GM18858 (cell line): ENCODE results near the gene PMFBP1.

Experiments used
- ATAC-seq: cut with Tn5 transposase; IDR thresholded peaks from one replicate; pipeline ENCODE4 v1.9.1; 2021; ENCODE audit not compliant: unreplicated experiment

The PMFBP1 gene

DNA sequence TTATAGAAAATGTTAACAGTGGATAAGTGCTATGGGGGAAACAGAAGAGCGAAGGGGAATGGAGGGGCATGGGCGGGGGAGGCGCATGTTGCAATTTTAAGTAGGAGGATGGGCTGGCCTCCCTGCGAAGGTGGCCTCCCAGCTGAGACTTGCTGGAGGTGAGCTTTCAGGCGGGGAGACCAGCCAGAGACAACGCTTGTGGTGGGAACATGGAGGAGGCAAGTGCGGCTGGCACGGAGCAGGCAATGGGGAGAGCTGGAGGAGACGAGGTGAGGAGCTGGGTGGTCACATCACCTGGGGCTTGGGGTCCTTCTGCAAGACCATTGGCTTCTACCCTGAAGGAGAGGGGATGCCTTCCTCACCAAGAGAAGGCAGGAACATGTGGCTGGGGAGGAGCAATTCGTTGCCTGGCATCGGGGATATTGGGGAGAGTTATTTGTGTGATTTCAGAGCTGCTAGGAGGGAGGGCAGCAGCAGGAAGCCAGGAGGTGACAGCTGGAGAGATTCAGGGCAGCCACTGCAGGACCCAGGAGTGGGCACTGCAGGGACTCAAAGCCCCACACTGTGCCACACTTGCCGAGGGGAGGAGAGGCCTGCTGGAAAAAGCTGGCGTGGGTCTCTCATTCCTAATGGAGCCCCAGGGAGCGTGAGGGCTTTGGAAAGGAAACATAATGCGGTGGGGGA is 34.4 kb downstream of the PMFBP1 start:
- ATAC-seq: no peak

DNA sequence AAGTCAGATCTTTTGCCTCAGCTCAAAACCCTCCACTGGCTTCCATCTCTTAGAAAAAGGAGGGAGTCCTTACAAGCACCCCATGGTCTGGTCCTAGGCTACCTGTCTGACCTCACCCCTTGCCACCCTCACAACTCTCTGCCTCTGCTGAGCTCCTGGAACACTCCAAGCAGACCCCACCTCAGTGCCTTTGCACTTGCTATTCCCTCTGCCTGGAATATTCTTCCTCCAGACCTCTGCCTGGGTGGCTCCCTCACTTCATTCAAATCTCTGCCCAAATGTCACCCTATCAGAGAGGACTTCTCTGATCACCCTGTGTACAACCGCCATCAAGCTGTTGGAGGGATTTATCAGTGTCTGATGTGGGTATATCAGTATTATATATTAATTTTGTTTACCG is 37.4 kb downstream of the PMFBP1 start:
- no peak for ATAC-seq

DNA sequence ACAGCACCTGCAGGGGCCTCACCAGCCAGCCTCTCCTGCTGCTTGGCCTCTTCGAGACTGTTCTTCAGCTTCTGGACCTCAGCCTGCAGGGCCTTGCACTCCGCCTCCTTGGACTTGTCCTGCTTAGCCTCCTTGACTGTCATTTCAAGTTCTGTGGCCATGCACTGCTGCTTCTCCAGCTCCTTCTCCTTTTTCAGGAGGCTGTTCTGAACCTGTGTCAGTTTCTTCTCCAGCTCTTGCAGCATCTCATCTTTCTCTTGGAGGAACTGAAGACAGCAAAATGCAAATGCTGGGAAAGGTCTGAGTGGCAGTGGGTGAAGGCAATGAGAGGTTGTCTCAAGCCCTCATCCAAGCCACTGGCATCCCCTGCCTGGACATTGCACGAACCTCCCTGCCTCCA is 39.2 kb downstream of the PMFBP1 start:
- ATAC-seq: no peak

DNA sequence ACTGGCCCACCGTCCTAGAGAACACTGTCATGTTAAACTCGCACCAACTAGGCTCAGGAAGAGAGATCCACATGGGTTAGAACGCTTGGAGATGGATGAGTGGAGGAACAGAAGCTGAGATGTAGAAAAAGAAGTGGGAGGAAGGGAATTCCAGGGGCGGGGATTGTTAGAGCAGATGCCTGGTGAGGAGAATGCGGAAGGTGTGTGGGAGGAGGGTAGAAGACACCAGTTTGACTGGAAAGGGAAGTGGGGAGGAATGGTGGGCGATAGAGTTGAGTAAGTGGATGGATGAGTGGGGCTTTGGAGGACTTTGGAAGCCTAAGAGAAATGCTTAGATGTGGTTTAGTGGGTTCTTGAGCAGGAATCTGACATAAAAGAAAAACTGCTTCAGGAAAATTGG is 40.9 kb downstream of the PMFBP1 start:
- ATAC-seq: no peak

DNA sequence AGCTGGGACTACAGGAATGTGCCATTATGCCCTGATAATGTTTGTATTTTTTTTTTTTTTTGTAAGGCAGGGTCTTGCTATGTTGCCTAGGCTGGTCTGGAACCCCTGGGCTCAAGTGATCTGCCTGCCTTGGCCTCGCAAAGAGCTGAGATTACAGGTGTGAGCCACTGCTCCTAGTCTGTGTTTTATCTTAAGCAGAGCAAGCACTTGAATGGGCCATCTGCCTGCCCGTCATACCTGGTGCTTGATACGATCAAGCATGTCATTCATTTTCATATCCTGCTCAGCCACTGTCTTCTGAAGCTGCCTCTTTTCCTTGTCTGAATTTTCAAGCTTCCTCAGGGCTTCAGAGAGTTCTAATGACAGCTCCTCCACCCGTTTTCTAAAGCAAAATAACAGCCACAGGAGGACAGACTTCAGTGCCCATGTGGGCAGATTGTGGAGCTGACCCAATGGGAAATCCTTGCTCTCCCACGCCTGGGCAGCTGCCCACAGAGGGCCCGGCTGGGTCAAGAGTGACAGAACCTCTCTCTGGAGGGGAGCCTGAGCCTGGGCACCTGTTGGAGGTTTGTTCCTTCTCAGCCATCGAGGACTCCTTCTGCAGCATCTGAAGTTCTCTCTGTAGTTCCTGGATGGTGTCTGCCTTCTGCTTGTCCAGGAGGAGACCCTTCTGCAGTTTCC is 41.8 kb downstream of the PMFBP1 start:
- no peak for ATAC-seq

DNA sequence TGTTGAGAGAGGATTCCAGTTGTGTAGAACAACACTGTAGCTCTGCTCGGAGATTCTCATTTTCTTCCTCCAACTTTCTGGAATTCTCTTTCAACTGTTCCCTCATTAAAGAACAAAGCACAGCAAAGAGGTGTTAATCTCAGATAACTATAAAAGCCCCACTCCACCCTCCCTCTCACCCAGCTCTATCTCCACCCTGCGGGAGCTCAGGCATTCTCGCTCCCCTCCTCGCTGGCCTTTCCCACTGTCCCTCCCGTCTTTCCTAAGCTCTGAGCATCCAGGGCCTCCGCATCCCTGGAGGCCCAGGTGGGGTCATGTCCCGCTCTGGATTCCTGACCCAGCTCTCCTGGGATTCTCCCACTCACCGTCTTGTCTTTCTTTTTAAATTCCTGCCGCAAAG is 43.3 kb downstream of the PMFBP1 start:
- no peak for ATAC-seq

DNA sequence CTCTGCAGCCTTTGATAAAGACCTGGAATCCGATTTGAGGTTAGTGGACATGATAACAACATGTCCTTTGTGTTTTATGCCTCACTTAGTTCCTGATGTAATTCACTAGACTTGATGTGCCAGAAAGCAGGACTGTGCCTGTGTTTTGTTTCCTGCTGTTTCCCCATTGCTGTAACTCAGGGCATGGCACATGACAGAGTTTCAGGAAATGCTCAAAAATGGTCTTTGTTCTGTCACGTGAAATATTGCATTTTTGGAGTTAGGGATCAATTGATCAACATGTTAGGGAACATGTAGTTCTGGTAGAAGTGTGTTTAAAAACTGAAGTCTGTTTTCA is 45.6 kb downstream of the PMFBP1 start:
- no peak for ATAC-seq

DNA sequence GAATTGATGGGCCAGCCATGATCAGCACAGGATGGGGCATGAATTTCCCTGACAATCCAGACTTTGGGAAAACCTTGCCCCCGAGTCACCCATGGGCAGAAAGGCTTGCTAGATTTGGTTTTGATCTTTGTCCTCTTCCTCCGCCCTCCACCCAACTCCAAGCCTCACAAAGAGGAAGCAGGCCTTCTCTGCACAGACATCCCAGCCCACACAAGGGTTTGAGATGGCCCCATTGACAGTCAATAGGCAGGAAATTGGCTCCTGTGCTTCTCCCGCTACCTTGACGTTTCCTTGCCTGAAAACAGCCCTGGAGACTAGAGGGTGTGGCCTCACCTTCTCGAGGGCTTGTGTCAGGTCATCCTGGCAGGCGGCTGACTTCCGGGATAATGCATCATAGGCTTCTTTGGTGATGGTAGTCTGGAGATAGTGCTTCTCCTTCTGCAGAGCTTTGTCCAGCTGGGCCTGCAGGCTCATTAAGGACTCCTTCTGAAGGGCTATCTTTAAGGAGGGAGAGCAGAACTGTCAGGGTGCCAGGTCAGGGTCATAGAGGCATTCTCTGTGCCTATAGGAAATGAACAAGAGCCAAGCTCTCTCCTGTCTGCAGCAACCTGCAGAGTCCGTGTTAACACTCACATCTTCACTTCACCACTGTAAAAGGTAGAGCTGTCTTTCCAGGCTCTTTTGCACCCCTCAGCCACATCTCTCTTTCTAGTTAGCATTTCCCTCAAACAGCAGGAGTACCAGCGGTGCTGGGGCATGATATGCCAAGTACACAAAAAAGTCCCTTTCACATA is 46.1 kb downstream of the PMFBP1 start:
- no peak for ATAC-seq

DNA sequence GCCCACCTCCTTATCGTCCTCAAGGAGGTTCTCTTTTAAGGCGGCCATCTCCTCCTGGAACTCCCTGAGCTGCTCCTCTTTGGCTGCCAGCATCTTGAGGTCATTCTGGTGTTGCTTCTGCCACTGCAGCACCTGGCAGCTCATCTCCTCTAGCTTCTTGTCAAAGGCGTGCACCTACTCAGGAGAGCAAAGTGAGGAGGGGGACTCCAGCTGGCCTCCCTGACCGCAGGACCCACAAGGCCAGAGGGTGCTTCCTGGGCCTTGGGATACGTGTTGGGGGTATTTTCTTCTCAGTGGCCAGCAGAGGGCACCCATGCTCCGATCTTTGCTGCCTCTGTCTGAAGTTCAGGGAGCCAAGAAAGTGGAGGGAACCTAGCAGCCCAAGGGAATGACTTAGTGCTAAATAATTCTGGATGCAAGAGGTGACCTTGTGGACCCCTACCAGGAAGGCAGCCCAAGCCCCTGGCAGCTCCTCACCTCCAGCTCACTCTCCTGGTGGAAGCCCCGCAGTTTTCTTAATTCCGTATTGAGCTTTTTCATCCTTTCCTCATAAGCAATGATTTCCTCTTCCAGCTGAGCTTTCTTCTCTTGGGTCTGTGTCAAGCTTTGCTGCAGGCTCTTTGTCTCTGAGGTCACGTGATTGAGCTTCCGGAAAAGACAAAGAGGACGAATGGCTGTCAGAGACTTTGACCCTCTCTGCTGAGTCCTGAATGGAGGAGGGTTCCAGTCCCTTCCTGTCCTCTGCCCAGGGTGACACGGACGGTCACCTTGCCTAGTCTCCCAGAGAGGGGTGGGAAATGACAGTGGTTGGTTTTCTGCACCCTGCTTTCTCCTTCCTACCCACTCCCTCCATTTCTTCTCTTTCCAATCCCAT is 47.0 kb downstream of the PMFBP1 start:
- no peak for ATAC-seq

DNA sequence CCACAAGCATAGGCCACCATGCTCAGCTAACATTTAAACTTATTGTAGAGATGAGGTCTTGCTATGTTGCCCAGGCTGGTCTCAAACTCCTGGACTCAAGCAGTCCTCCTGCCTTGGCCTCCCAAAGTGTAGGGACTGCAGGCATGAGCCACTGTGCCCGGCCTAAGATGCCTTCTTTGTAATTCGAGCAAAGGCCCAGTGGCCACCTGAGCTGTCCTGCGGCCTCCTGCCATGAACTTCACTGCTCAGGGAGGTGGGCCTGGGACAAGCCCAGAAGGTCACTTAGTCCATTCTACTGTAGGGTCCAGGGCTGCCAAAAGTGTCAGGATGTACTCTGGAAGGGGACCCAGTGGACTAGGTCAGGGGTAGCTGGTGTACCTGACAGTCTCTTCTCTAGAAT is 47.8 kb downstream of the PMFBP1 start:
- no peak for ATAC-seq

DNA sequence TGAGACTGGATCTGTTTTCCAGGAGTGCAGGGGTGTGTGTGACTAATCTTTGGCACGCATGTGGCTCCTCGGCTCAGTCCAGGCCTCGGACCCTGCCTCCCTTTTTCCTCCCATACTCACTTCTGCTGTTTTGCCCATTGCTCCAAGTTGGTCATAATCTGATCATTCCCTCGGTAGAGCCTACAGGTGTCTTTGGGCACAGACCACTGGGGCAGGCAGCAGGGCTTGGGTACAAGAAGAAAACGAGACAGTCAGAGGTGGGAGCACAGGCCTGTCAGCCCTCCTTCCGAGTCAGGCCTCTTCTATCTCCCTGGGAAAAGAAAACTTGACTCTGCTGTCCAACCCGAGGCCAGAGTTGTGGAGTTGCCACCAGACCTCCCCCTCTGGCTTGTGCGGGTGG is 48.5 kb downstream of the PMFBP1 start:
- no peak for ATAC-seq

DNA sequence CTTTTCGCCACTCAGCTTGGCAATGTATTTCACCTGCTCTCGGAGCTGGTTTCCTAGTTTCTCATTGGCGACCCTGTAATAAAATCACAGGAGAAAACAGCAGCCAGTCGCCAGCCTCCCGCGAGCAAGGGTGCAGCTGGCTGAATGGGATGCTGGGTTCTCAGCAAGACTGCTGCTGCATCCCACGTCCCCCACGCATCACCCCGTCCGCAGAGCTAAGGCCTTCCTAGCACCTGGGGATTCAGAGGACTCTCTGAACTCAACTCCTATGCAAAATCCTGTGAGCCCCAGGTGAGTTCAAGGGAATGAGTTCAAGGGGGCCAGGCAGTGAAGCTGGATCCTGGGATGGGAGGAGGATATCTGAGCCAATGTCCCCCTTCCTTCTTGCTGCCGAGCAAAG is 49.0 kb downstream of the PMFBP1 start:
- ATAC-seq: no peak

DNA sequence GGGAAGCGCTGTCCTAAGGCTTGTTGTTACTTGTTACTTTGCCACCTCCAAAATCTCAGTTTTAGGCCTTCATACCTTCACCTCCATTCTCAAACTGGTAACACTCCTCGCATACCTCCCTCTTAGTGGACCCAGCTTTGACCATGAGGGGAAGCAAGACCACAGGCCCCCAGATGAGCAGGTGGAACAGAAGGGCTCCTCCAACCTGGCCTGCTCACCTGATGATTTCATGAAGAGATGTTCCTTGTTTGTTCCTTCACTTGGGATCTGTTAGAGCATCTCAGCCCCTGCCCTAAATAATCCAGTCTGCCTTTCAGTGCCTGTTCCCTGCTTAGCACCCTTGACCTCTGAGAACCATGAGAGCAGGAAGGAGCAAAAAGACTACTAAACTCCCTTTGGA is 49.6 kb downstream of the PMFBP1 start:
- ATAC-seq: no peak

DNA sequence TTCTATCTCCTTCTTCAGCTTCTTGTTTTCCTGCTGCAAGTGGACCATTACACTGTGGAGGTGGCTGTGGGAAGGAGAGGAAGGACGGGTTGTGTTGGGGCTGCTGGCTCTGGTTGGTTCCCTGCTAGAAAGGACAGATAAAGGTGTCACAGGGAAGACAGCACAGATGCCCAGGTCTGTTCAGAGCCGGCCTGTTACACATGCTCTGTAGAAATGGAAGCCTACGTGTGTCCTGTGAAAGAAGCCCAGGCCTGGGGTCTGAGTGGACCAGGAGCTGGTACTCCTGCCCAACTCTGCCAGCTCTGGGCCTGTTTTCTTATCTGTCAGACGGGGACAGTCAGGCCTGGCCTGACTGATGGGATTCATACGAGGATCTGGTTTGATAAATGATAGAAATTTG is 51.9 kb downstream of the PMFBP1 start:
- no peak for ATAC-seq

DNA sequence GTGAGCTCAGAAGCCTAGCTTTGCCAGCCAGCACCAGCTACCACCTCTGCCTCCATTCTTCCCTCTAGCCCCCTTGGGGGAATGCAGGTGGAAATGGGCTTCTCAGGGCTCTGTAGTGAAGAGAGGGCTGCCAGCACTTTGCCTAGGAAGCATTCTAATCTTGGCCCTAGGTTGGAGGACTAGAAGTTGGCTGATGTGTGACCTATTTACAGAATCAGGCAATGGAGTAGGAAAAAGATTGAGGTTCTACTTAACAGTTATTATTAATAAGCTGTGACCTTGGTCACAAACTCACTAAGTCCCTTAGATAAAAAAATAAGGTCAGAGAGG is 58.4 kb downstream of the PMFBP1 start:
- no peak for ATAC-seq

DNA sequence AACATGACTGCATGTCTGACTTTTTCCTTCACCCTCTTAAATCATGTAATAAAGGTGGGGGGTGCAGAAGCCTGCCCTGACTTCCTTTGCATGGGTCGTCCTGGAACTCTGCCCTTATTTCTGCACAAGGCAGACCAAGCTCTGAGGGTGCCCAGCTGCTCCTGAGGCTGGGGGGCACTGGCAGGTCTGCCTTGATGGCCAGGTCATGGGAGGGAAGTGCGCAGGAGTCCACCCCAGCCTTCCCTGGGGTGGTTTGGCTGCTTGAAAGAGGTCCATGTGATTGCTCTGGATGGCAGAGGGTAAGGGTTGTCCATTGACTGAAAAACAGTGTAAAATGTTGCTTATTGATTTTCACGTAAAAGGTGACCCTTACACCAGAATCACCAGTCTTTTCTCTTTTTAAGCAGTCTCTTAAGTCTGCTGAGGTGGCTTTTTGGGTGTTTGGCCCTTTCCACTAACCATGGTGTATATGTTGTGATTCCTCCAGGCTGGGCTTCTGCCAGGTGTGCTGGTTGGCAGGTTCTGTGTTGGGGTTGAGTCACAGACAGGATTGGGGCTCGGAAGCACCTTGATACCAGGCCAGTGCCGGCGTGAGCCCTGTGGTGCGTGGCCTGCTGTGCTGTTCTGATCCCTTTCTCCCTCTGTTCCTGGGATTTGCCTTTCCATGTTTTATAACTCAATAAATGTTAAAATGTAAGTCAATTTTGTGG is 58.9 kb downstream of the PMFBP1 start:
- ATAC-seq: no peak

DNA sequence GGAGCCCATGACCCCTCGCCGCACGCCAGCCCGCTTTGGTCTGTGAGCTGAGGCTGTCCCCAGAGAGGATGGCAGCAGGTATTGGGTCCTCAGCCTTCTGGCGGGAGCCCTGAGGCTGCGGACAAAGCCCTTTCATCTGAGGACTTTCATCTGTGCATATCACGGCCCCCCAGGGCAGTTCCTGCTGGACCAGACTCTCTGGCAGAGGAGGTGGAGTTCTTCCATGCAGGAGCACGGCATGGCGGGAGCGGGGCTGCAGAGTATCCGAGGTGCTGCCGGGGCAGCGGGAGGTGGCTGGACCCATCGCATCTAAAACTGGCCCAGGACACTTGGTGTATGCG is 59.5 kb downstream of the PMFBP1 start:
- no peak for ATAC-seq

DNA sequence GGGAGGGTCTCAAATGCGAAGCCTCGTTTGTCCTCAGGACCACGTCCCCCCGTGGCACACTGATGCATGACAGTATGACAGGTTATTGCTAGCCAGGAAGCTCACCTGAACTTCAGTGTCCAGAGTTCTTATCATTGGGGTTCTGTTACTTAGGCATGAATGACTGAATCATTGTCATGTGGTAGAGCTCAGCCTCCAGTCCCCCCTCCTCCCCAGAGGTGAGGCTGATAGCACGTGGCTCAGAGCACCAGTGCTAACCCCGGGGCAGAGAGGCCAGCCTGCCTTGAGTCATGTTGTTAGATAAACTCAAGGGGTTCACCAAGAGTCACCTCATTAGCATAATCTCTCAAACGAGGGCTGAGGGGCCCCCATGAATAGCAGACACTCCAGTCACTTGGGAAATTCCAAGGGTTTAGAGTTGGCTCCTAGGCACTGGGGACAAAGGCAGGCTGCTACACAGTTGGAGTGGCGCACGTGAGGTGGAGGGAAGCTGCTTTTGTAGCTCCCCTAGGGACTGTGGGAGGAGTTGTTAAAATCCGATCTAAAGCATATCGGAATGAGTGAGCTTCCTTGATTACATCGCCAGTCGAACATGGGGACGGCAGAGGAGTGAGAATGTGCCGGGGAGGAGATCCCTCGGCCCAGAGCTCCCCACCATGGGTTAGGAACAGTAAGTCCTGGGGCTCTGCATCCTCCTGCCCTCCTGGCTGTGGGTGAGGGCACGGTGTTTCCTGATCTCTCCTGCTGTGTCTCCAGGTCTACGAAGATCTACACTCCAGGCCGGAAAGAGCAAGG is 60.1 kb downstream of the PMFBP1 start:
- no peak for ATAC-seq

DNA sequence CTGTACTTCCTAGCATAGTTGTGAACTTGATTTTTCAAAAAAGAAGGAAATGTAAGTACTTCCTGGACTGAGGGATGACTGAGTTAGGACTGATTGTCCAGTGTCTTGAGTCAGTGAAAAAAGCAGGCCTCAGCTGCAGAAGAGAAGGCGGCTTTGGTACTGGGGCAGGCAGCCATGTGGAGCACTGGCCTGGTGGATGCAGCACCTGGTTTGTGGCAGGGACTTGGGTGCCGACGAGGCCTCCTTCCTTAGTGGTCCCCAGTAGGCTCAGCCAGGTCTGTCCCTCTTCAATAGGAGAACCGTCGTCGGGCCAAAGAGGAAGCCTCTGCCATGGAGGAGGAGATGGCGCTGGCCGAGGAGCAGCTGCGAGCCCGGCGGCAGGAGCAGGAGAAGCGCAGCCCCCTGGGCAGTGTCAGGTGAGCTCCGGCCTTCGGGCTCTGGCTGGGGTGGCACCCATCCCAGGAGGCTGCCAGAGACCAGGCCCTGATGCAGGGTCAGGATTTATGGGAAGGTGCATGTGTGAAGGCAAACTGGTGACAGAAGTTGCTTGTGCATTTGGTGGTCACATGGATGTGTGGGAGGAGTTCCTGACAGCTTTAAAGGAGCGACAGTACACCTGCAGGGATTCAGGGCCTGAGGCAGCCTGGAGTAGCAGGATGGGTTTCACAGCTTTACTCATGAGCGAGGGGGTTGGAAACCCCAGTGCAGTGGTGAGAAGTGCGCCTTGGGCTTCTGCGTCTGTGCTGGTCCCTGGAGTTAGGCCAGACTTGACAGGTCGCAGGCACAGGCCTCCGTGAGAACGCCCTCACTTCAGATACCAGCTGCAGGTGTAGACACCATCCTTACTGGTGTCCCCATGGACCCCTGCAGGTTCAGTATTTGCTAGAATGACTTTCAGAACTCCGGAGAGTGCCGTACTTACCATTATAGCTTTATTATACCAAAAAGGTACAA is 61.0 kb downstream of the PMFBP1 start:
- ATAC-seq: no peak
